OCI-LY7 (cell line): ENCODE results near the gene RORC. TPM values are rescaled to one million over a fixed set of nuclear protein-coding genes. Genes with fewer than 3 reads are reported as not detected.

Experiments
- BruUV-seq: library from RNA; stranded (reverse); fragments of 400-500 nt; replicated peaks from 2 replicates; lab custom pipeline; 2021; lab: Mats Ljungman, UMichigan
- CTCF ChIA-PET: fragments of 300-600 bp; sonication (Branson Sonifier 250); formaldehyde crosslinking; loops from one replicate; lab custom pipeline; 2022; ENCODE audit warnings: antibody characterized with exemption; ENCODE audit not compliant: unreplicated experiment; lab: Charles Lee
- POLR2A ChIA-PET: fragments of 300-600 bp; sonication (Branson Sonifier 250); formaldehyde crosslinking; loops from one replicate; lab custom pipeline; 2022; ENCODE audit warnings: antibody characterized with exemption; lab: Charles Lee
- DNase-seq: peaks from one replicate; pipeline ENCODE4 v3.0.0-alpha.2; 2015; ENCODE audit warnings: low spot score
- H2AFZ ChIP-seq: fragments of 200-600 bp; sonication (generic), shearing (Covaris generic); 2 replicates; pipeline ENCODE4 v1.6.1; 2014; ENCODE audit warnings: mild to moderate bottlenecking, antibody characterized with exemption, low read length, moderate library complexity
- H3K27ac ChIP-seq: fragments of 200-600 bp; sonication (generic); 2 replicates; pipeline ENCODE4 v1.5.1; 2014; ENCODE audit warnings: mixed run types, low read depth, mild to moderate bottlenecking, moderate library complexity, low read length, inconsistent platforms; ENCODE audit not compliant: poor library complexity, severe bottlenecking
- H3K36me3 ChIP-seq: fragments of 200-600 bp; sonication (generic); 2 replicates; pipeline ENCODE4 v1.6.1; 2014; ENCODE audit warnings: mild to moderate bottlenecking, antibody characterized with exemption, low read length, moderate library complexity, mixed read lengths; ENCODE audit not compliant: insufficient read depth
- H3K4me1 ChIP-seq: fragments of 200-600 bp; sonication (generic); 2 replicates; pipeline ENCODE4 v1.5.1; 2014; ENCODE audit warnings: mild to moderate bottlenecking, low read length; ENCODE audit not compliant: insufficient read depth, poor library complexity, severe bottlenecking
- H3K4me2 ChIP-seq: fragments of 200-600 bp; sonication (generic); 2 replicates; pipeline ENCODE4 v1.6.1; 2014; ENCODE audit warnings: mild to moderate bottlenecking, low read length
- H3K4me3 ChIP-seq: fragments of 200-600 bp; sonication (generic); 2 replicates; pipeline ENCODE4 v1.5.1; 2014; ENCODE audit warnings: mild to moderate bottlenecking, low read depth, low read length; ENCODE audit not compliant: poor library complexity, severe bottlenecking
- H3K79me2 ChIP-seq: fragments of 200-600 bp; sonication (generic); 2 replicates; pipeline ENCODE4 v1.6.1; 2016; ENCODE audit warnings: low read depth, mild to moderate bottlenecking, low read length, moderate library complexity, mixed read lengths; ENCODE audit not compliant: insufficient read depth
- H3K9me2 ChIP-seq: fragments of 200-600 bp; sonication (generic); 2 replicates; pipeline ENCODE4 v1.6.1; 2016; ENCODE audit warnings: mild to moderate bottlenecking, low read length, mixed read lengths; ENCODE audit not compliant: insufficient read depth
- H3K9me3 ChIP-seq: fragments of 200-600 bp; sonication (generic); 2 replicates; pipeline ENCODE4 v1.6.1; 2014; ENCODE audit warnings: mild to moderate bottlenecking, mixed run types, low read length, mixed read lengths
- H4K20me1 ChIP-seq: fragments of 200-600 bp; sonication (generic); 2 replicates; pipeline ENCODE4 v1.6.1; 2014; ENCODE audit warnings: mild to moderate bottlenecking, antibody characterized with exemption, low read length, moderate library complexity, mixed read lengths; ENCODE audit not compliant: insufficient read depth
- EZH2phosphoT487 ChIP-seq: fragments of 200-600 bp; sonication (generic); IDR thresholded peaks from 2 replicates; pipeline ENCODE4 v1.6.1; 2018; ENCODE audit warnings: low read depth, borderline replicate concordance, mild to moderate bottlenecking, mixed run types, antibody characterized with exemption, low read length, moderate library complexity, mixed read lengths
- intact Hi-C: fragments of 100-400 bp; cut with micrococcal nuclease; formaldehyde crosslinking; loops from one replicate; pipeline ENCODE4 v1.10.0; 2022; ENCODE audit not compliant: unreplicated experiment
- total RNA-seq, 2 experiments: library from RNA; depleted of rRNA in 1 of 2; stranded (reverse); fragments of >200 nt in 1 of 2; shearing (Covaris generic) in 1 of 2; gene quantifications; 2 replicates each; pipeline ENCODE4 v1.2.3, GENCODE V29; 2014 to 2022
- TF ChIP-seq, protein P1 (sequence below): fragments of 200-600 bp; sonication (generic); conservative IDR thresholded peaks from 2 replicates; pipeline ENCODE4 v1.5.1; 2014; ENCODE audit warnings: mild to moderate bottlenecking, antibody characterized with exemption, low read length, moderate library complexity, mixed read lengths

Gene RORC
- total RNA-seq, 2 experiments from 2014 or later, result not detected

- BruUV-seq, result no TSS peak
- POLR2A ChIA-PET, result interaction anchor here (0.6 kb wide), 1 partner anchor 9 kb away, joined by 3 read pairs; no protein-coding TSS in a partner anchor
- no peaks in the 10 kb centered on the region for H3K4me1 ChIP-seq
- H3K4me2 ChIP-seq, result no peak overlapping the region
- intact Hi-C loops, result no loop called here
- CTCF ChIA-PET, result interaction anchor here (0.5 kb wide), 1 partner anchor 26 kb away, joined by 3 read pairs; no protein-coding TSS in a partner anchor
- DNase-seq, result no peak
- no peak overlapping the region for H3K27ac ChIP-seq
- no peaks in the 10 kb centered on the region for H3K36me3 ChIP-seq
- H3K9me3 ChIP-seq, result no peaks in the 10 kb centered on the region
- no peaks in the 10 kb centered on the region for H3K9me2 ChIP-seq
- no peak overlapping the region for H2AFZ ChIP-seq
- H4K20me1 ChIP-seq, result no peaks in the 10 kb centered on the region
- no peaks in the 10 kb centered on the region for H3K79me2 ChIP-seq
- TF ChIP-seq EZH2phosphoT487, result no peak
- TF ChIP-seq, protein P1, sequence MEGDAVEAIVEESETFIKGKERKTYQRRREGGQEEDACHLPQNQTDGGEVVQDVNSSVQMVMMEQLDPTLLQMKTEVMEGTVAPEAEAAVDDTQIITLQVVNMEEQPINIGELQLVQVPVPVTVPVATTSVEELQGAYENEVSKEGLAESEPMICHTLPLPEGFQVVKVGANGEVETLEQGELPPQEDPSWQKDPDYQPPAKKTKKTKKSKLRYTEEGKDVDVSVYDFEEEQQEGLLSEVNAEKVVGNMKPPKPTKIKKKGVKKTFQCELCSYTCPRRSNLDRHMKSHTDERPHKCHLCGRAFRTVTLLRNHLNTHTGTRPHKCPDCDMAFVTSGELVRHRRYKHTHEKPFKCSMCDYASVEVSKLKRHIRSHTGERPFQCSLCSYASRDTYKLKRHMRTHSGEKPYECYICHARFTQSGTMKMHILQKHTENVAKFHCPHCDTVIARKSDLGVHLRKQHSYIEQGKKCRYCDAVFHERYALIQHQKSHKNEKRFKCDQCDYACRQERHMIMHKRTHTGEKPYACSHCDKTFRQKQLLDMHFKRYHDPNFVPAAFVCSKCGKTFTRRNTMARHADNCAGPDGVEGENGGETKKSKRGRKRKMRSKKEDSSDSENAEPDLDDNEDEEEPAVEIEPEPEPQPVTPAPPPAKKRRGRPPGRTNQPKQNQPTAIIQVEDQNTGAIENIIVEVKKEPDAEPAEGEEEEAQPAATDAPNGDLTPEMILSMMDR, result no peak
- H3K4me3 ChIP-seq, result no peak overlapping the region
These were observed 20.4 kb downstream of the RORC start for GRCh38 chr1:151811181-151811580.

DNA sequence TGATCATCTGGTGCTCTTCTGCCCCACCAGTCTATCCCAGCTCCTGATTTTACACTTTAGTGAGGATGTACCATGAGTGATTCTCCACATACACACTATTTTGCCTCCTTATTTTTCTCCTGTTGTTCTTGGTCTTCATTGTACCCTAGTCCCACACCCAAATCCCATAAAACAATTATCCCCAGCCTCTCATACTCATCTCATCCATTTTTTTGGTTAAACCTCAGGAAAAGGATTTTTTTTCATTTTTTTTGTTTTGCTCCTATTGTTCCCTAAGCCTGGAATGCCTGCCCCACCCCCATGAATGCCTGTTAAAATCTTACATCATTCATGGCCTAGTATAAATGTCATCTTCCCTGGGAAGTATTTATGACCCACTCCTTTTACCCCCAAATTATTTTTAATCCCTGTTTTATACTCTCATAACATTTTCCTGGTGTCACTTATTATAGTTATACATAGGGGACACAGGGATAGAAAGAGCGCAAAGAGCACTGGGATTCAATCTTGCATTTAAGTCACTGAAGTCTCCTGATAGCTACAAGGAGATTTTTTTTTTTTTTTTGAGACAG lies 21.5 kb downstream of the RORC start:
- H3K4me1 ChIP-seq, result no peaks in the 10 kb centered on the region
- no peak overlapping the region for H3K4me2 ChIP-seq
- H3K9me2 ChIP-seq, result no peaks in the 10 kb centered on the region
- no peaks in the 10 kb centered on the region for H3K36me3 ChIP-seq
- H3K4me3 ChIP-seq, result no peak overlapping the region
- intact Hi-C loops, result no loop called here
- no TSS peak for BruUV-seq
- no peak overlapping the region for H2AFZ ChIP-seq
- no peaks in the 10 kb centered on the region for H3K79me2 ChIP-seq
- ChIA-PET POLR2A (interaction anchor here (0.7 kb wide), 1 partner anchor 392 kb away, joined by 3 read pairs; no protein-coding TSS in a partner anchor), CTCF (interaction anchor here (0.9 kb wide), 1 partner anchor 12 kb away, joined by 3 read pairs; no protein-coding TSS in a partner anchor)
- H4K20me1 ChIP-seq, result no peaks in the 10 kb centered on the region
- H3K27ac ChIP-seq, result no peak overlapping the region
- no peaks in the 10 kb centered on the region for H3K9me3 ChIP-seq
- no peak for TF ChIP-seq EZH2phosphoT487
- TF ChIP-seq, protein P1, result no peak
- no peak for DNase-seq

DNA sequence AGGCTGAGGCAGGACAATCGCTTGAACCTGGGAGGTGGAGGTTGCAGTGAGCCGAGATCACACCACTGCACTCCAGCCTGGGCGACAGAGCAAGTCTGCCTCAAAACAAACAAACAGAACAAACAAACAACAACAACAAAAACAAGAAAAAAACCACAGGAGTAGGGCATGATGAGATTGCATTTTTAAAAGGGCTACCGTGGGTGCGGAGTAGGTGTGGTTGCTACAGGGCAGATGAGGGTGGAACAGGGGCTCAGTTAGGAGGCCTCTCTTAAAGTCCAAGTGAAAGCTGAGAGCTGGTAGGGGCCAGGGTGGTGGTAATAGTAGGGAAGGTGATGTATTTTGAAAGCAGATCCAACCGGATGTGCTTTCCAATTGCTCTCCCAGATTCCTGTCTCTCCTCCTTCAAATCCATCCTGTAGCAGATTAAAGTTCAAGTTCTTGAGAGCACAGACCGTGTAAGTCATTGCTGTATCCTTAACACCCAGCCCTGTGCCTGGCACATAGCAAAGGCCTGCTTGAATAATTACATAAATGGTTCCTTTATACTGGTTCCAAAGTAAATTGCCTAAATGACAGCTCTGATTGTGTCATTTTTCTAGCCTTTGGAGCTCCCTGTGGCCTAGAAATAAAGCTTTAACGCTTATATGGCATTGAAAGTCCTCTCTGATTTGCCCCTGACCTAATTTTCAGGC lies 22.2 kb downstream of the RORC start:
- Histone ChIP-seq H3K9me2 (no peaks in the 10 kb centered on the region), H3K4me1 (peaks cover 2% of the 10 kb centered on the region), H3K9me3 (no peaks in the 10 kb centered on the region), H3K79me2 (no peaks in the 10 kb centered on the region), H3K36me3 (no peaks in the 10 kb centered on the region), H2AFZ (no peak overlapping the region), H3K27ac (no peak overlapping the region), H4K20me1 (no peaks in the 10 kb centered on the region), H3K4me2 (no peak overlapping the region), H3K4me3 (no peak overlapping the region)
- DNase-seq, result no peak
- intact Hi-C loops, result no loop called here
- ChIA-PET CTCF (interaction anchor here (0.9 kb wide), 1 partner anchor 12 kb away, joined by 3 read pairs; no protein-coding TSS in a partner anchor), POLR2A (interaction anchor here (0.7 kb wide), 1 partner anchor 392 kb away, joined by 3 read pairs; no protein-coding TSS in a partner anchor)
- TF ChIP-seq, protein P1, result no peak
- no peak for TF ChIP-seq EZH2phosphoT487
- no TSS peak for BruUV-seq
